Panc1 (cell line): ENCODE measurements around the gene SEC14L5.

Experiments used
- CTCF ChIP-seq: fragments of 450-650 bp; IDR thresholded peaks from 2 replicates; pipeline ENCODE4 v1.5.1; 2017; ENCODE audit warnings: mild to moderate bottlenecking
- TF ChIP-seq, protein P1 (sequence below), 2 experiments: IDR thresholded peaks; 2 replicates each; pipeline ENCODE4 v1.6.1; 2011 to 2012; ENCODE audit warnings: low read depth in 2 of 2, control low read depth in 1 of 2, low read length in 1 of 2, mild to moderate bottlenecking in 1 of 2, moderate library complexity in 1 of 2; ENCODE audit not compliant: insufficient read depth in 1 of 2

GRCh38 chr16:4966736-4967453, 8.8 kb downstream of the SEC14L5 start:
- no peak for TF ChIP-seq CTCF
- TF ChIP-seq, protein P1, sequence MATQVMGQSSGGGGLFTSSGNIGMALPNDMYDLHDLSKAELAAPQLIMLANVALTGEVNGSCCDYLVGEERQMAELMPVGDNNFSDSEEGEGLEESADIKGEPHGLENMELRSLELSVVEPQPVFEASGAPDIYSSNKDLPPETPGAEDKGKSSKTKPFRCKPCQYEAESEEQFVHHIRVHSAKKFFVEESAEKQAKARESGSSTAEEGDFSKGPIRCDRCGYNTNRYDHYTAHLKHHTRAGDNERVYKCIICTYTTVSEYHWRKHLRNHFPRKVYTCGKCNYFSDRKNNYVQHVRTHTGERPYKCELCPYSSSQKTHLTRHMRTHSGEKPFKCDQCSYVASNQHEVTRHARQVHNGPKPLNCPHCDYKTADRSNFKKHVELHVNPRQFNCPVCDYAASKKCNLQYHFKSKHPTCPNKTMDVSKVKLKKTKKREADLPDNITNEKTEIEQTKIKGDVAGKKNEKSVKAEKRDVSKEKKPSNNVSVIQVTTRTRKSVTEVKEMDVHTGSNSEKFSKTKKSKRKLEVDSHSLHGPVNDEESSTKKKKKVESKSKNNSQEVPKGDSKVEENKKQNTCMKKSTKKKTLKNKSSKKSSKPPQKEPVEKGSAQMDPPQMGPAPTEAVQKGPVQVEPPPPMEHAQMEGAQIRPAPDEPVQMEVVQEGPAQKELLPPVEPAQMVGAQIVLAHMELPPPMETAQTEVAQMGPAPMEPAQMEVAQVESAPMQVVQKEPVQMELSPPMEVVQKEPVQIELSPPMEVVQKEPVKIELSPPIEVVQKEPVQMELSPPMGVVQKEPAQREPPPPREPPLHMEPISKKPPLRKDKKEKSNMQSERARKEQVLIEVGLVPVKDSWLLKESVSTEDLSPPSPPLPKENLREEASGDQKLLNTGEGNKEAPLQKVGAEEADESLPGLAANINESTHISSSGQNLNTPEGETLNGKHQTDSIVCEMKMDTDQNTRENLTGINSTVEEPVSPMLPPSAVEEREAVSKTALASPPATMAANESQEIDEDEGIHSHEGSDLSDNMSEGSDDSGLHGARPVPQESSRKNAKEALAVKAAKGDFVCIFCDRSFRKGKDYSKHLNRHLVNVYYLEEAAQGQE (IDR thresholded peaks at IDR 0.05; ENCODE audit: insufficient read depth in 1 of 2, low read depth in 2 of 2, low read length in 1 of 2), result no peak
